H9 (cell line): ENCODE results near the gene TRAFD1. TPM values are rescaled to one million over a fixed set of nuclear protein-coding genes. Genes with fewer than 3 reads are reported as not detected.

Source experiments
- DNase-seq: peaks from one replicate; pipeline ENCODE4 v3.0.0-alpha.2; 2017
- H2AFZ ChIP-seq: one replicate; pipeline ENCODE4 v1.6.1; 2013; ENCODE audit warnings: mild to moderate bottlenecking, low read length, control low read depth, moderate library complexity
- H2AK5ac ChIP-seq: 2 replicates; pipeline ENCODE4 v1.6.1; 2013; ENCODE audit warnings: low read length, control low read depth, mixed read lengths; ENCODE audit not compliant: insufficient read length
- H2BK120ac ChIP-seq: one replicate; pipeline ENCODE4 v1.6.1; 2013; ENCODE audit warnings: low read depth, mild to moderate bottlenecking, low read length, control low read depth, inconsistent platforms; ENCODE audit not compliant: poor library complexity, severe bottlenecking
- H2BK12ac ChIP-seq: 2 replicates; pipeline ENCODE4 v1.6.1; 2013; ENCODE audit warnings: low read length, control low read depth, mixed read lengths, low read depth; ENCODE audit not compliant: insufficient read length
- H2BK15ac ChIP-seq: 2 replicates; pipeline ENCODE4 v1.6.1; 2013; ENCODE audit warnings: low read depth, low read length, control low read depth
- H2BK20ac ChIP-seq: one replicate; pipeline ENCODE4 v1.6.1; 2013; ENCODE audit warnings: low read depth, mild to moderate bottlenecking, low read length, control low read depth, inconsistent platforms; ENCODE audit not compliant: poor library complexity, severe bottlenecking
- H2BK5ac ChIP-seq: 2 replicates; pipeline ENCODE4 v1.6.1; 2013; ENCODE audit warnings: low read length, control low read depth, mixed read lengths; ENCODE audit not compliant: insufficient read length
- H3K14ac ChIP-seq: 2 replicates; pipeline ENCODE4 v1.6.1; 2013; ENCODE audit warnings: low read length, control low read depth; ENCODE audit not compliant: insufficient read depth
- H3K18ac ChIP-seq: 2 replicates; pipeline ENCODE4 v1.6.1; 2013; ENCODE audit warnings: low read depth, mild to moderate bottlenecking, mixed read lengths, low read length, control low read depth; ENCODE audit not compliant: insufficient read length
- H3K23ac ChIP-seq: 2 replicates; pipeline ENCODE4 v1.6.1; 2013; ENCODE audit warnings: low read length, control low read depth, mixed read lengths, low read depth; ENCODE audit not compliant: insufficient read length
- H3K23me2 ChIP-seq: 2 replicates; pipeline ENCODE4 v1.6.1; 2013; ENCODE audit warnings: low read depth, mild to moderate bottlenecking, mixed read lengths, low read length, control low read depth; ENCODE audit not compliant: insufficient read length, poor library complexity, severe bottlenecking
- H3K27ac ChIP-seq: 2 replicates; pipeline ENCODE4 v1.5.1; 2013; ENCODE audit warnings: low read length, control low read depth, mixed read lengths, low read depth; ENCODE audit not compliant: insufficient read length
- H3K27me3 ChIP-seq: 2 replicates; pipeline ENCODE4 v1.6.1; 2013; ENCODE audit warnings: low read length, control low read depth, inconsistent platforms; ENCODE audit not compliant: insufficient read depth
- H3K4ac ChIP-seq: 2 replicates; pipeline ENCODE4 v1.6.1; 2013; ENCODE audit warnings: low read depth, mild to moderate bottlenecking, control low read depth, inconsistent platforms, low read length, moderate library complexity
- H3K4me1 ChIP-seq: 2 replicates; pipeline ENCODE4 v1.6.1; 2013; ENCODE audit warnings: low read length, control low read depth, inconsistent platforms; ENCODE audit not compliant: insufficient read depth
- H3K4me2 ChIP-seq: 2 replicates; pipeline ENCODE4 v1.6.1; 2013; ENCODE audit warnings: low read length, control low read depth, mixed read lengths; ENCODE audit not compliant: insufficient read length, insufficient read depth
- H3K56ac ChIP-seq: 2 replicates; pipeline ENCODE4 v1.6.1; 2013; ENCODE audit warnings: low read depth, mild to moderate bottlenecking, mixed read lengths, low read length, control low read depth; ENCODE audit not compliant: insufficient read length
- H3K79me1 ChIP-seq: 2 replicates; pipeline ENCODE4 v1.6.1; 2013; ENCODE audit warnings: low read depth, mild to moderate bottlenecking, moderate library complexity, low read length, control low read depth, inconsistent platforms; ENCODE audit not compliant: insufficient read depth, poor library complexity, severe bottlenecking
- H3K79me2 ChIP-seq: 2 replicates; pipeline ENCODE4 v1.6.1; 2013; ENCODE audit warnings: low read length, control low read depth, inconsistent platforms; ENCODE audit not compliant: insufficient read depth
- H3K9ac ChIP-seq: 2 replicates; pipeline ENCODE4 v1.6.1; 2013; ENCODE audit warnings: low read length, control low read depth, mixed read lengths; ENCODE audit not compliant: insufficient read length; ENCODE audit errors: extremely low read depth
- H3K9me3 ChIP-seq: one replicate; pipeline ENCODE4 v1.6.1; 2013; ENCODE audit warnings: low read depth, low read length, inconsistent platforms; ENCODE audit not compliant: control insufficient read depth
- H3T11ph ChIP-seq: one replicate; pipeline ENCODE4 v1.6.1; 2013; ENCODE audit warnings: mild to moderate bottlenecking, low read length, control low read depth, inconsistent platforms
- H4K20me1 ChIP-seq: one replicate; pipeline ENCODE4 v1.6.1; 2013; ENCODE audit not compliant: control insufficient read depth, insufficient read length, insufficient read depth
- H4K5ac ChIP-seq: 2 replicates; pipeline ENCODE4 v1.6.1; 2013; ENCODE audit warnings: low read depth, mild to moderate bottlenecking, mixed read lengths, low read length, control low read depth; ENCODE audit not compliant: insufficient read length
- H4K8ac ChIP-seq: replicated peaks from 2 replicates; pipeline ENCODE4 v1.6.1; 2013; ENCODE audit warnings: low read length, control low read depth, mixed read lengths, low read depth; ENCODE audit not compliant: insufficient read length
- H4K91ac ChIP-seq: 2 replicates; pipeline ENCODE4 v1.6.1; 2013; ENCODE audit warnings: low read depth, mild to moderate bottlenecking, moderate library complexity, mixed read lengths, low read length, control low read depth; ENCODE audit not compliant: insufficient read length
- H3K27ac Mint-ChIP-seq, 3 experiments: 2 replicates in 2 of 3; 3 replicates in 1 of 3; pipeline ENCODE4 v1.8.0; 2020 to 2021; ENCODE audit warnings: mixed read lengths in 3 of 3, mild to moderate bottlenecking in 1 of 3, moderate library complexity in 1 of 3
- H3K27me3 Mint-ChIP-seq: 2 replicates; pipeline ENCODE4 v1.8.0; 2021; ENCODE audit warnings: low read depth, mild to moderate bottlenecking, moderate library complexity, mixed read lengths
- H3K36me3 Mint-ChIP-seq, 3 experiments: 2 replicates in 2 of 3; 3 replicates in 1 of 3; pipeline ENCODE4 v1.8.0; 2020 to 2021; ENCODE audit warnings: low read depth in 3 of 3, mixed read lengths in 3 of 3; ENCODE audit not compliant: insufficient read depth in 1 of 3
- H3K4me1 Mint-ChIP-seq, 2 experiments: 2 replicates each; pipeline ENCODE4 v1.8.0; 2020; ENCODE audit warnings: mixed read lengths in 2 of 2
- H3K4me3 Mint-ChIP-seq, 2 experiments: 2 replicates in 1 of 2; 3 replicates in 1 of 2; pipeline ENCODE4 v1.8.0; 2020 to 2021; ENCODE audit warnings: mild to moderate bottlenecking in 2 of 2, mixed read lengths in 2 of 2, moderate library complexity in 1 of 2
- H3K9me3 Mint-ChIP-seq, 2 experiments: 2 replicates in 1 of 2; 3 replicates in 1 of 2; pipeline ENCODE4 v1.8.0; 2020; ENCODE audit warnings: mild to moderate bottlenecking in 2 of 2, mixed read lengths in 2 of 2, moderate library complexity in 1 of 2
- CTCF ChIP-seq: fragments of 200-600 bp; sonication (generic); conservative IDR thresholded peaks from 3 replicates; pipeline ENCODE4 v1.8.0; 2021; ENCODE audit warnings: antibody characterized with exemption, mild to moderate bottlenecking
- WGBS: extraction: QIAGEN DNeasy Blood & Tissue Kit; methylation state at CpG from one replicate; pipeline ENCODE4 v1.1.7; 2013; ENCODE audit warnings: missing lambda C conversion rate, low lambda C conversion rate, mixed read lengths; ENCODE audit not compliant: insufficient read length; ENCODE audit errors: extremely low coverage; 5-methylcytosine and 5-hydroxymethylcytosine counted together
- total RNA-seq: library from RNA; stranded (reverse); gene quantifications from 2 replicates; pipeline ENCODE4 v1.2.1, GENCODE V29; 2021

The TRAFD1 gene
- total RNA-seq, 1 experiment from 2014 or later: 32.0 TPM

GRCh38 chr12:112191201-112191600 is 65.8 kb downstream of the TRAFD1 start:
- H3K27me3 Mint-ChIP-seq: no peaks in the 10 kb centered on the region
- no peak overlapping the region for H4K8ac ChIP-seq
- no peak for DNase-seq

More at GRCh38 chr12:112191201-112191600, 65.8 kb downstream of the TRAFD1 start:
- Histone ChIP-seq H2BK120ac (no peak overlapping the region), H3K27me3 (no peaks in the 10 kb centered on the region), H3K4me2 (no peak overlapping the region), H3K9ac (no peak overlapping the region), H3K14ac (no peak overlapping the region), H4K20me1 (no peaks in the 10 kb centered on the region), H2BK12ac (no peak overlapping the region), H3K23ac (no peak overlapping the region), H4K91ac (no peak overlapping the region), H2AFZ (no peak overlapping the region), H3K18ac (no peak overlapping the region), H4K5ac (no peak overlapping the region), H3T11ph (no peak overlapping the region), H3K9me3 (no peaks in the 10 kb centered on the region), H3K23me2 (no peaks in the 10 kb centered on the region), H3K79me1 (no peaks in the 10 kb centered on the region), H2BK5ac (no peak overlapping the region), H3K79me2 (no peaks in the 10 kb centered on the region), H3K27ac (no peak overlapping the region), H2BK20ac (no peak overlapping the region), H3K56ac (no peak overlapping the region), H2AK5ac (no peak overlapping the region), H3K4me1 (no peaks in the 10 kb centered on the region), H2BK15ac (no peak overlapping the region), H3K4ac (no peak overlapping the region)
- Mint-ChIP-seq H3K4me3 (no peak overlapping the region), H3K9me3 (no peaks in the 10 kb centered on the region), H3K36me3 (peaks cover 9 to 55% (median 29%) of the 10 kb centered on the region in 3 experiments; a peak in 6 of 7 replicates), H3K27ac (peak overlapping the region in 2 of 3 experiments; percentile 16 to 64; a peak in 3 of 7 replicates), H3K4me1 (peaks cover 0 to 6% of the 10 kb centered on the region in 2 experiments; a peak in 2 of 4 replicates)
- WGBS: no CpG with 5 or more reads among the region's 2 CpGs
- no peak for TF ChIP-seq CTCF
